CD4-positive, alpha-beta T cell (primary cell): ENCODE data around the gene TRAF3. TPM values are rescaled to one million over a fixed set of nuclear protein-coding genes. Genes with fewer than 3 reads are reported as not detected.
A peak's percentile ranks its signal among the peaks of the same experiment; 100 is the strongest.

Source experiments
- ATAC-seq: fragments of 200-7000 bp; cut with Tn5 transposase; one replicate; pipeline ENCODE4 v1.10.0; 2022; ENCODE audit warnings: mild to moderate bottlenecking; ENCODE audit not compliant: poor library complexity
- CTCF ChIA-PET: fragments of 350-600 bp; sonication (Branson Sonifier 250); formaldehyde crosslinking; loops from one replicate; lab custom pipeline; 2021; ENCODE audit warnings: antibody characterized with exemption, inconsistent platforms; lab: Charles Lee
- POLR2A ChIA-PET: fragments of 350-600 bp; sonication (Branson Sonifier 250); formaldehyde crosslinking; loops from one replicate; lab custom pipeline; 2021; ENCODE audit warnings: antibody characterized with exemption, inconsistent platforms; lab: Charles Lee
- DNase-seq, 14 experiments: peaks; one replicate each; pipeline ENCODE4 v3.0.0-alpha.2; 2013 to 2020; ENCODE audit warnings: mixed read lengths in 2 of 14
- H3K27ac ChIP-seq, 2 donors: one replicate each; pipeline versions ENCODE4 v1.5.1 to v1.7.0; 2013; ENCODE audit warnings: low read length in 2 of 2, low read depth in 1 of 2, mild to moderate bottlenecking in 1 of 2
- H3K27me3 ChIP-seq, 2 experiments: 1 replicate in 1 of 2; 2 replicates in 1 of 2; pipeline versions ENCODE4 v1.6.1 to v1.7.0; 2013; ENCODE audit warnings: low read length in 2 of 2, control low read depth in 1 of 2, mild to moderate bottlenecking in 1 of 2, moderate library complexity in 1 of 2; ENCODE audit not compliant: insufficient read depth in 2 of 2, control insufficient read depth in 1 of 2
- H3K36me3 ChIP-seq: one replicate; pipeline ENCODE4 v1.6.1; 2013; ENCODE audit warnings: low read length, control low read depth; ENCODE audit not compliant: insufficient read depth
- H3K4me1 ChIP-seq: one replicate; pipeline ENCODE4 v1.6.1; 2013; ENCODE audit warnings: low read length, control low read depth; ENCODE audit not compliant: insufficient read depth
- H3K4me3 ChIP-seq: one replicate; pipeline ENCODE4 v1.5.1; 2013; ENCODE audit warnings: mild to moderate bottlenecking, low read length, moderate library complexity
- H3K9me3 ChIP-seq, 2 experiments: 1 replicate in 1 of 2; 2 replicates in 1 of 2; pipeline versions ENCODE4 v1.6.1 to v1.7.0; 2013; ENCODE audit warnings: low read length in 2 of 2, mild to moderate bottlenecking in 2 of 2, control low read depth in 1 of 2, moderate library complexity in 1 of 2; ENCODE audit not compliant: control insufficient read depth in 1 of 2, insufficient read depth in 1 of 2
- H3K27ac Mint-ChIP-seq: one replicate; pipeline ENCODE4 v1.8.0; 2020; ENCODE audit warnings: mixed read lengths
- H3K27me3 Mint-ChIP-seq: one replicate; pipeline ENCODE4 v1.8.0; 2021; ENCODE audit warnings: mixed read lengths
- H3K36me3 Mint-ChIP-seq: one replicate; pipeline ENCODE4 v1.8.0; 2021; ENCODE audit warnings: low read depth, mixed read lengths
- H3K4me1 Mint-ChIP-seq: one replicate; pipeline ENCODE4 v1.8.0; 2021; ENCODE audit warnings: low read depth, mixed read lengths
- H3K4me3 Mint-ChIP-seq: one replicate; pipeline ENCODE4 v1.8.0; 2020; ENCODE audit warnings: mild to moderate bottlenecking, mixed read lengths
- H3K9me3 Mint-ChIP-seq: one replicate; pipeline ENCODE4 v1.8.0; 2020; ENCODE audit warnings: mixed read lengths
- CTCF ChIP-seq: fragments of 200-600 bp; IDR thresholded peaks from one replicate; pipeline ENCODE4 v1.8.0; 2022; ENCODE audit warnings: antibody characterized with exemption, mild to moderate bottlenecking
- intact Hi-C, 2 experiments: fragments of 100-400 bp; cut with DNase I in 1 of 2; cut with micrococcal nuclease in 1 of 2; formaldehyde crosslinking; loops; one replicate each; pipeline versions ENCODE4 v1.15.1 to v1.9.0; 2023 to 2025; cut with DNase I, micrococcal nuclease
- total RNA-seq, 174 experiments: library from RNA in 2 of 174; stranded (reverse) in 2 of 174; gene quantifications; one replicate each; pipeline ENCODE4 v1.2.3 and lab custom pipeline; 2021 to 2026

TRAF3 gene
- total RNA-seq, 2 experiments from 2014 or later = 27.1 to 32.4 TPM

- Mint-ChIP-seq H3K27me3 (no peaks in the 10 kb centered on the region), H3K4me1 (peaks cover 11% of the 10 kb centered on the region), H3K27ac (peak overlapping the region; percentile 39), H3K9me3 (no peaks in the 10 kb centered on the region), H3K4me3 (no peak overlapping the region), H3K36me3 (peaks cover 53% of the 10 kb centered on the region)
- no peak for TF ChIP-seq CTCF
- CTCF ChIA-PET = no interaction called here
- intact Hi-C loops = no loop called here
- POLR2A ChIA-PET = interaction anchor here (0.9 kb wide), 1 partner anchor 71 kb away, joined by 3 read pairs; no protein-coding TSS in a partner anchor
- H3K36me3 ChIP-seq = peaks cover 9% of the 10 kb centered on the region
- ATAC-seq (no peak), DNase-seq (peak in 2 of 14 experiments; percentile 22 to 36)
- H3K27ac ChIP-seq = no peak overlapping the region
- H3K9me3 ChIP-seq = no peaks in the 10 kb centered on the region
- peaks cover 2% of the 10 kb centered on the region for H3K4me1 ChIP-seq
- H3K4me3 ChIP-seq = no peak overlapping the region
- no peaks in the 10 kb centered on the region for H3K27me3 ChIP-seq
Measured at GRCh38 chr14:102849526-102850379, 72.5 kb downstream of the TRAF3 start.

- no peak overlapping the region for H3K27ac ChIP-seq
- H3K4me1 ChIP-seq = peaks cover 2% of the 10 kb centered on the region
- Mint-ChIP-seq H3K27ac (no peak overlapping the region), H3K4me3 (no peak overlapping the region), H3K9me3 (peaks cover 6% of the 10 kb centered on the region), H3K4me1 (peaks cover 11% of the 10 kb centered on the region), H3K27me3 (no peaks in the 10 kb centered on the region), H3K36me3 (peaks cover 64% of the 10 kb centered on the region)
- POLR2A ChIA-PET = no interaction called here
- no peaks in the 10 kb centered on the region for H3K27me3 ChIP-seq
- no peak overlapping the region for H3K4me3 ChIP-seq
- no peak for DNase-seq
- H3K9me3 ChIP-seq = peaks cover 0 to 3% of the 10 kb centered on the region in 2 experiments
- no peak for TF ChIP-seq CTCF
- intact Hi-C loops = no loop called here
- H3K36me3 ChIP-seq = peaks cover 13% of the 10 kb centered on the region
- ATAC-seq = no peak
- CTCF ChIA-PET = no interaction called here
Measured at GRCh38 chr14:102853648-102854047, 76.4 kb downstream of the TRAF3 start.

GRCh38 chr14:102854091-102854703 is 76.9 kb downstream of the TRAF3 start:
- ATAC-seq = no peak
- no peaks in the 10 kb centered on the region for H3K27me3 ChIP-seq
- intact Hi-C loops = no loop called here
- no peaks in the 10 kb centered on the region for H3K4me1 ChIP-seq
- no peak overlapping the region for H3K27ac ChIP-seq
- DNase-seq = no peak
- Mint-ChIP-seq H3K9me3 (peaks cover 6% of the 10 kb centered on the region), H3K27ac (no peak overlapping the region), H3K4me3 (no peak overlapping the region), H3K27me3 (no peaks in the 10 kb centered on the region), H3K36me3 (peaks cover 64% of the 10 kb centered on the region), H3K4me1 (peaks cover 11% of the 10 kb centered on the region)
- H3K36me3 ChIP-seq = peaks cover 10% of the 10 kb centered on the region
- no peak for TF ChIP-seq CTCF
- no peak overlapping the region for H3K4me3 ChIP-seq
- ChIA-PET CTCF (no interaction called here), POLR2A (no interaction called here)
- H3K9me3 ChIP-seq = peaks cover 0 to 3% of the 10 kb centered on the region in 2 experiments
